ENCODE measurements around the gene SLC6A1.
A peak's percentile ranks its signal among the peaks of the same experiment; 100 is the strongest.

The SLC6A1 gene

GRCh38 chr3:10982782-10983181 is 9.8 kb upstream of the SLC6A1 start:
- Histone ChIP-seq H4K20me1 (ENCODE audit: insufficient read depth, low read length) (no peaks in the 10 kb centered on the region), H2AFZ (ENCODE audit: low read length) (no peak overlapping the region), H3K9me2 (replicated peaks; ENCODE audit: insufficient read depth, low read length) (no peaks in the 10 kb centered on the region), H3K9me3 (replicated peaks; ENCODE audit: insufficient read depth, low read length) (no peaks in the 10 kb centered on the region), H3K27ac (ENCODE audit: low read length) (no peak overlapping the region), H3K9ac (ENCODE audit: low read length) (no peak overlapping the region), H3K4me3 (ENCODE audit: low read length) (no peak overlapping the region), H3K27me3 (replicated peaks; ENCODE audit: insufficient read depth, low read length) (peaks cover 7% of the 10 kb centered on the region), H3K36me3 (replicated peaks; ENCODE audit: insufficient read depth, low read length) (no peaks in the 10 kb centered on the region), H3K79me2 (ENCODE audit: low read length) (no peaks in the 10 kb centered on the region), H3K4me2 (ENCODE audit: low read depth, low read length) (no peak overlapping the region), H3F3A (ENCODE audit: insufficient read depth, low read length) (no peaks in the 10 kb centered on the region), H3K4me1 (ENCODE audit: low read length) (no peaks in the 10 kb centered on the region)
- DNase-seq: no peak
- no peak for TF ChIP-seq EZH2 (optimal IDR thresholded peaks at IDR 0.05; ENCODE audit: low read depth, low read length)
- no peak for TF ChIP-seq CTCF (IDR thresholded peaks at IDR 0.05; ENCODE audit: low read length)
- TF ChIP-seq EZH2phosphoT487 (IDR thresholded peaks at IDR 0.05; ENCODE audit: low read length): no peak

- Histone ChIP-seq H3K4me1 (ENCODE audit: low read length) (no peaks in the 10 kb centered on the region), H3K9me2 (replicated peaks; ENCODE audit: insufficient read depth, low read length) (no peaks in the 10 kb centered on the region), H3K36me3 (replicated peaks; ENCODE audit: insufficient read depth, low read length) (no peaks in the 10 kb centered on the region), H3F3A (ENCODE audit: insufficient read depth, low read length) (no peaks in the 10 kb centered on the region), H2AFZ (ENCODE audit: low read length) (no peak overlapping the region), H3K79me2 (ENCODE audit: low read length) (no peaks in the 10 kb centered on the region), H3K4me3 (ENCODE audit: low read length) (no peak overlapping the region), H3K9ac (ENCODE audit: low read length) (no peak overlapping the region), H3K27ac (ENCODE audit: low read length) (no peak overlapping the region), H4K20me1 (ENCODE audit: insufficient read depth, low read length) (no peaks in the 10 kb centered on the region), H3K4me2 (ENCODE audit: low read depth, low read length) (no peak overlapping the region), H3K9me3 (replicated peaks; ENCODE audit: insufficient read depth, low read length) (no peaks in the 10 kb centered on the region), H3K27me3 (replicated peaks; ENCODE audit: insufficient read depth, low read length) (peaks cover 7% of the 10 kb centered on the region)
- peak; percentile 30 for DNase-seq
- no peak for TF ChIP-seq EZH2 (optimal IDR thresholded peaks at IDR 0.05; ENCODE audit: low read depth, low read length)
- peak; percentile 69 for TF ChIP-seq CTCF (IDR thresholded peaks at IDR 0.05; ENCODE audit: low read length)
Measured at GRCh38 chr3:10983219-10983916, 9.2 kb upstream of the SLC6A1 start.

- Histone ChIP-seq H2AFZ (ENCODE audit: low read length) (no peak overlapping the region), H3K9me2 (replicated peaks; ENCODE audit: insufficient read depth, low read length) (no peaks in the 10 kb centered on the region), H3F3A (ENCODE audit: insufficient read depth, low read length) (no peaks in the 10 kb centered on the region), H3K27me3 (replicated peaks; ENCODE audit: insufficient read depth, low read length) (peaks cover 10% of the 10 kb centered on the region), H3K36me3 (replicated peaks; ENCODE audit: insufficient read depth, low read length) (no peaks in the 10 kb centered on the region), H3K4me3 (ENCODE audit: low read length) (no peak overlapping the region), H3K79me2 (ENCODE audit: low read length) (no peaks in the 10 kb centered on the region), H4K20me1 (ENCODE audit: insufficient read depth, low read length) (no peaks in the 10 kb centered on the region), H3K4me1 (ENCODE audit: low read length) (no peaks in the 10 kb centered on the region), H3K9me3 (replicated peaks; ENCODE audit: insufficient read depth, low read length) (no peaks in the 10 kb centered on the region), H3K9ac (ENCODE audit: low read length) (no peak overlapping the region), H3K27ac (ENCODE audit: low read length) (no peak overlapping the region), H3K4me2 (ENCODE audit: low read depth, low read length) (no peak overlapping the region)
- TF ChIP-seq EZH2 (optimal IDR thresholded peaks at IDR 0.05; ENCODE audit: low read depth, low read length) (no peak), EZH2phosphoT487 (IDR thresholded peaks at IDR 0.05; ENCODE audit: low read length) (no peak), CTCF (IDR thresholded peaks at IDR 0.05; ENCODE audit: low read length) (no peak)
- DNase-seq: no peak
Measured at GRCh38 chr3:10984371-10984896, 8.1 kb upstream of the SLC6A1 start.
